ENCODE measurements around the gene SPANXD. TPM values are rescaled to one million over a fixed set of nuclear protein-coding genes. Genes with fewer than 3 reads are reported as not detected.
"Not testable (repeated sequence)": the region's sequence is repeated elsewhere in the genome, so short reads cannot be mapped to it uniquely, and the experiment has no call there.

Gene SPANXD
- total RNA-seq (not detected), polyA plus RNA-seq (not detected)
- long read RNA-seq, donor 1: 0 reads
- long read RNA-seq, donor 2: 0 reads
- long read RNA-seq, donor 3: 0 reads
- long read RNA-seq, donor 4: 0 reads
- long read RNA-seq, donor 5: 0 reads
- long read RNA-seq, donor 6: 0 reads
- long read RNA-seq, donor 7: 0 reads
- long read RNA-seq, donor 8: 0 reads
- long read RNA-seq, donor 9: 0 reads
- long read RNA-seq, donor 10: 0 reads

GRCh38 chrX:141698639-141699038, at the start of gene SPANXD:
TSS of gene SPANXD (minus strand) at chrX:141698739. CDS start at chrX:141698405, 334 bp downstream.
- H3K27me3 ChIP-seq (ENCODE audit: control insufficient read depth in 2 of 2, insufficient read depth in 1 of 2, low read length in 1 of 2); H3K9me3 ChIP-seq (ENCODE audit: control insufficient read depth in 2 of 2, insufficient read depth in 1 of 2, low read length in 1 of 2); DNase-seq (ENCODE audit: low read depth in 6 of 9, low spot score in 9 of 9); H3K36me3 ChIP-seq (ENCODE audit: control insufficient read depth in 2 of 2, insufficient read depth in 2 of 2, low read length in 1 of 2); H3K4me3 ChIP-seq (ENCODE audit: low read length in 2 of 2); H3K4me1 ChIP-seq (ENCODE audit: control insufficient read depth in 2 of 2, insufficient read depth in 2 of 2, low read length in 2 of 2); H3K27ac ChIP-seq (ENCODE audit: low read depth in 1 of 2, low read length in 1 of 2): not testable (repeated sequence)
- 100% methylated on average over 2 of the region's 8 CpGs for WGBS

- Histone ChIP-seq H3K36me3 (ENCODE audit: control insufficient read depth in 2 of 2, insufficient read depth in 2 of 2, low read length in 1 of 2) (no peaks in the 10 kb centered on the region), H3K4me3 (ENCODE audit: low read length in 2 of 2) (no peak overlapping the region), H3K27me3 (ENCODE audit: control insufficient read depth in 2 of 2, insufficient read depth in 1 of 2, low read length in 1 of 2) (no peaks in the 10 kb centered on the region), H3K4me1 (ENCODE audit: control insufficient read depth in 2 of 2, insufficient read depth in 2 of 2, low read length in 2 of 2) (no peaks in the 10 kb centered on the region), H3K27ac (ENCODE audit: low read depth in 1 of 2, low read length in 1 of 2) (no peak overlapping the region), H3K9me3 (ENCODE audit: control insufficient read depth in 2 of 2, insufficient read depth in 1 of 2, low read length in 1 of 2) (no peaks in the 10 kb centered on the region)
- no peak for DNase-seq (ENCODE audit: low read depth in 6 of 9, low spot score in 9 of 9)
- 87% methylated on average over 3 of the region's 3 CpGs for WGBS
Measured at GRCh38 chrX:141742666-141743065, 44.1 kb upstream of the SPANXD start.

- H3K4me1 ChIP-seq (ENCODE audit: control insufficient read depth in 2 of 2, insufficient read depth in 2 of 2, low read length in 2 of 2): no peaks in the 10 kb centered on the region
- 93% methylated on average over 3 of the region's 3 CpGs for WGBS
- no peaks in the 10 kb centered on the region for H3K27me3 ChIP-seq (ENCODE audit: control insufficient read depth in 2 of 2, insufficient read depth in 1 of 2, low read length in 1 of 2)
- no peak for DNase-seq (ENCODE audit: low read depth in 6 of 9, low spot score in 9 of 9)
- H3K27ac ChIP-seq (ENCODE audit: low read depth in 1 of 2, low read length in 1 of 2): no peak overlapping the region
- no peaks in the 10 kb centered on the region for H3K9me3 ChIP-seq (ENCODE audit: control insufficient read depth in 2 of 2, insufficient read depth in 1 of 2, low read length in 1 of 2)
- H3K4me3 ChIP-seq (ENCODE audit: low read length in 2 of 2): no peak overlapping the region
- H3K36me3 ChIP-seq (ENCODE audit: control insufficient read depth in 2 of 2, insufficient read depth in 2 of 2, low read length in 1 of 2): no peaks in the 10 kb centered on the region
Measured at GRCh38 chrX:141736656-141737055, 38.1 kb upstream of the SPANXD start.

- no peaks in the 10 kb centered on the region for H3K36me3 ChIP-seq (ENCODE audit: control insufficient read depth in 2 of 2, insufficient read depth in 2 of 2, low read length in 1 of 2)
- H3K9me3 ChIP-seq (ENCODE audit: control insufficient read depth in 2 of 2, insufficient read depth in 1 of 2, low read length in 1 of 2): no peaks in the 10 kb centered on the region
- DNase-seq (ENCODE audit: low read depth in 6 of 9, low spot score in 9 of 9): no peak
- no peaks in the 10 kb centered on the region for H3K4me1 ChIP-seq (ENCODE audit: control insufficient read depth in 2 of 2, insufficient read depth in 2 of 2, low read length in 2 of 2)
- no peaks in the 10 kb centered on the region for H3K27me3 ChIP-seq (ENCODE audit: control insufficient read depth in 2 of 2, insufficient read depth in 1 of 2, low read length in 1 of 2)
- no peak overlapping the region for H3K27ac ChIP-seq (ENCODE audit: low read depth in 1 of 2, low read length in 1 of 2)
- no peak overlapping the region for H3K4me3 ChIP-seq (ENCODE audit: low read length in 2 of 2)
- WGBS: 48% methylated on average over 2 of the region's 2 CpGs
Measured at GRCh38 chrX:141733371-141733770, 34.8 kb upstream of the SPANXD start.

GRCh38 chrX:141732031-141732430, 33.5 kb upstream of the SPANXD start:
- H3K4me3 ChIP-seq (ENCODE audit: low read length in 2 of 2): no peak overlapping the region
- H3K27me3 ChIP-seq (ENCODE audit: control insufficient read depth in 2 of 2, insufficient read depth in 1 of 2, low read length in 1 of 2): no peaks in the 10 kb centered on the region
- no peaks in the 10 kb centered on the region for H3K4me1 ChIP-seq (ENCODE audit: control insufficient read depth in 2 of 2, insufficient read depth in 2 of 2, low read length in 2 of 2)
- H3K9me3 ChIP-seq (ENCODE audit: control insufficient read depth in 2 of 2, insufficient read depth in 1 of 2, low read length in 1 of 2): no peaks in the 10 kb centered on the region
- no peak overlapping the region for H3K27ac ChIP-seq (ENCODE audit: low read depth in 1 of 2, low read length in 1 of 2)
- DNase-seq (ENCODE audit: low read depth in 6 of 9, low spot score in 9 of 9): no peak
- H3K36me3 ChIP-seq (ENCODE audit: control insufficient read depth in 2 of 2, insufficient read depth in 2 of 2, low read length in 1 of 2): no peaks in the 10 kb centered on the region
- 94% methylated on average over 2 of the region's 2 CpGs for WGBS

- DNase-seq (ENCODE audit: low read depth in 6 of 9, low spot score in 9 of 9): no peak
- Histone ChIP-seq H3K4me1 (ENCODE audit: control insufficient read depth in 2 of 2, insufficient read depth in 2 of 2, low read length in 2 of 2) (no peaks in the 10 kb centered on the region), H3K27ac (ENCODE audit: low read depth in 1 of 2, low read length in 1 of 2) (no peak overlapping the region)
Measured at GRCh38 chrX:141724186-141724585, 25.6 kb upstream of the SPANXD start.

GRCh38 chrX:141714680-141715079, 16.1 kb upstream of the SPANXD start:
- Histone ChIP-seq H3K27ac (ENCODE audit: low read depth in 1 of 2, low read length in 1 of 2) (no peak overlapping the region), H3K9me3 (ENCODE audit: control insufficient read depth in 2 of 2, insufficient read depth in 1 of 2, low read length in 1 of 2) (no peaks in the 10 kb centered on the region), H3K4me3 (ENCODE audit: low read length in 2 of 2) (no peak overlapping the region), H3K27me3 (ENCODE audit: control insufficient read depth in 2 of 2, insufficient read depth in 1 of 2, low read length in 1 of 2) (no peaks in the 10 kb centered on the region), H3K36me3 (ENCODE audit: control insufficient read depth in 2 of 2, insufficient read depth in 2 of 2, low read length in 1 of 2) (no peaks in the 10 kb centered on the region), H3K4me1 (ENCODE audit: control insufficient read depth in 2 of 2, insufficient read depth in 2 of 2, low read length in 2 of 2) (no peaks in the 10 kb centered on the region)
- WGBS: 50% methylated on average over 3 of the region's 3 CpGs
- no peak for DNase-seq (ENCODE audit: low read depth in 6 of 9, low spot score in 9 of 9)

More at GRCh38 chrX:141724186-141724585, 25.6 kb upstream of the SPANXD start:
- Histone ChIP-seq H3K27me3 (ENCODE audit: control insufficient read depth in 2 of 2, insufficient read depth in 1 of 2, low read length in 1 of 2) (no peaks in the 10 kb centered on the region), H3K9me3 (ENCODE audit: control insufficient read depth in 2 of 2, insufficient read depth in 1 of 2, low read length in 1 of 2) (no peaks in the 10 kb centered on the region), H3K36me3 (ENCODE audit: control insufficient read depth in 2 of 2, insufficient read depth in 2 of 2, low read length in 1 of 2) (no peaks in the 10 kb centered on the region), H3K4me3 (ENCODE audit: low read length in 2 of 2) (no peak overlapping the region)
- WGBS: 53% methylated on average over 3 of the region's 3 CpGs

GRCh38 chrX:141701072-141701471, 2.5 kb upstream of the SPANXD start:
- Histone ChIP-seq H3K9me3 (ENCODE audit: control insufficient read depth in 2 of 2, insufficient read depth in 1 of 2, low read length in 1 of 2) (no peaks in the 10 kb centered on the region), H3K27ac (ENCODE audit: low read depth in 1 of 2, low read length in 1 of 2) (no peak overlapping the region), H3K4me1 (ENCODE audit: control insufficient read depth in 2 of 2, insufficient read depth in 2 of 2, low read length in 2 of 2) (no peaks in the 10 kb centered on the region), H3K27me3 (ENCODE audit: control insufficient read depth in 2 of 2, insufficient read depth in 1 of 2, low read length in 1 of 2) (no peaks in the 10 kb centered on the region), H3K4me3 (ENCODE audit: low read length in 2 of 2) (no peak overlapping the region), H3K36me3 (ENCODE audit: control insufficient read depth in 2 of 2, insufficient read depth in 2 of 2, low read length in 1 of 2) (no peaks in the 10 kb centered on the region)
- DNase-seq (ENCODE audit: low read depth in 6 of 9, low spot score in 9 of 9): no peak
- 83% methylated on average over 4 of the region's 4 CpGs for WGBS

- WGBS: 84% methylated on average over 2 of the region's 2 CpGs
- Histone ChIP-seq H3K4me3 (ENCODE audit: low read length in 2 of 2) (no peak overlapping the region), H3K9me3 (ENCODE audit: control insufficient read depth in 2 of 2, insufficient read depth in 1 of 2, low read length in 1 of 2) (no peaks in the 10 kb centered on the region), H3K36me3 (ENCODE audit: control insufficient read depth in 2 of 2, insufficient read depth in 2 of 2, low read length in 1 of 2) (no peaks in the 10 kb centered on the region), H3K4me1 (ENCODE audit: control insufficient read depth in 2 of 2, insufficient read depth in 2 of 2, low read length in 2 of 2) (no peaks in the 10 kb centered on the region), H3K27me3 (ENCODE audit: control insufficient read depth in 2 of 2, insufficient read depth in 1 of 2, low read length in 1 of 2) (no peaks in the 10 kb centered on the region), H3K27ac (ENCODE audit: low read depth in 1 of 2, low read length in 1 of 2) (no peak overlapping the region)
- DNase-seq (ENCODE audit: low read depth in 6 of 9, low spot score in 9 of 9): no peak
Measured at GRCh38 chrX:141673946-141674345, 24.6 kb downstream of the SPANXD start.
